Fibroblast of lung (primary cell): ENCODE measurements around the gene RSPH4A. TPM values are rescaled to one million over a fixed set of nuclear protein-coding genes. Genes with fewer than 3 reads are reported as not detected.

ENCODE experiments used
- DNase-seq, 2 donors: peaks; one replicate each; pipeline versions ENCODE4 v3.0.0 to v3.0.0-alpha.2; 2010; ENCODE audit warnings: low read depth in 2 of 2
- H2AFZ ChIP-seq: 2 replicates; pipeline ENCODE4 v1.5.1; 2012; ENCODE audit warnings: low read length, control low read depth, inconsistent platforms
- H3K27ac ChIP-seq: 2 replicates; pipeline ENCODE4 v1.5.1; 2011; ENCODE audit warnings: low read length, control low read depth; ENCODE audit not compliant: insufficient read depth
- H3K27me3 ChIP-seq: 2 replicates; pipeline ENCODE4 v1.5.1; 2011; ENCODE audit warnings: mild to moderate bottlenecking, low read length; ENCODE audit not compliant: control insufficient read depth, insufficient read depth
- H3K36me3 ChIP-seq: 2 replicates; pipeline ENCODE4 v1.5.1; 2011; ENCODE audit warnings: low read length; ENCODE audit not compliant: control insufficient read depth, insufficient read depth
- H3K4me1 ChIP-seq: 2 replicates; pipeline ENCODE4 v1.5.1; 2011; ENCODE audit warnings: low read length; ENCODE audit not compliant: control insufficient read depth, insufficient read depth; ENCODE audit errors: extremely low read depth
- H3K4me2 ChIP-seq: 2 replicates; pipeline ENCODE4 v1.5.1; 2011; ENCODE audit warnings: low read length, control low read depth; ENCODE audit not compliant: insufficient read depth; ENCODE audit errors: extremely low read depth
- H3K4me3 ChIP-seq, 4 experiments: fragments of 200-600 bp in 1 of 4; sonication (generic) in 1 of 4; replicated peaks in 1 of 4; 2 replicates each; pipeline ENCODE4 v1.5.1; 2011 to 2016; ENCODE audit warnings: low read length in 4 of 4, low read depth in 3 of 4, mild to moderate bottlenecking in 3 of 4, control low read depth in 2 of 4, inconsistent platforms in 1 of 4, mixed read lengths in 1 of 4; ENCODE audit not compliant: insufficient read depth in 1 of 4; ENCODE audit errors: control extremely low read depth in 1 of 4
- H3K79me2 ChIP-seq: 2 replicates; pipeline ENCODE4 v1.5.1; 2012; ENCODE audit warnings: mild to moderate bottlenecking, low read length, inconsistent platforms; ENCODE audit not compliant: control insufficient read depth, insufficient read depth
- H3K9ac ChIP-seq: 2 replicates; pipeline ENCODE4 v1.5.1; 2011; ENCODE audit warnings: mild to moderate bottlenecking, low read length, control low read depth; ENCODE audit not compliant: insufficient read depth
- H3K9me3 ChIP-seq: 2 replicates; pipeline ENCODE4 v1.5.1; 2012; ENCODE audit warnings: low read depth, low read length; ENCODE audit not compliant: control insufficient read depth, insufficient read depth
- H4K20me1 ChIP-seq: 2 replicates; pipeline ENCODE4 v1.5.1; 2011; ENCODE audit warnings: low read length; ENCODE audit not compliant: control insufficient read depth, insufficient read depth; ENCODE audit errors: extremely low read depth
- CTCF ChIP-seq, 2 donors: IDR thresholded peaks in 1 of 2; conservative IDR thresholded peaks in 1 of 2; 1 replicate in 1 of 2; 2 replicates in 1 of 2; pipeline ENCODE4 v1.5.1; 2011 to 2012; ENCODE audit warnings: low read length in 2 of 2, control low read depth in 1 of 2, inconsistent platforms in 1 of 2, low read depth in 1 of 2, mild to moderate bottlenecking in 1 of 2
- EZH2 ChIP-seq: IDR thresholded peaks from 2 replicates; pipeline ENCODE4 v1.5.1; 2012; ENCODE audit warnings: low read length, control low read depth, mild to moderate bottlenecking; ENCODE audit errors: missing control alignments
- polyA plus RNA-seq, 2 donors: library from polyadenylated mRNA; depleted of rRNA in 1 of 2; stranded (reverse) in 1 of 2; unstranded in 1 of 2; fragments of >200 nt; gene quantifications; 2 replicates each; pipeline ENCODE4 v1.2.1, GENCODE V29; 2011 to 2012; ENCODE audit warnings: missing spikeins in 1 of 2
- total RNA-seq: library from RNA; depleted of rRNA; stranded (reverse); fragments of >200 nt; gene quantifications from 2 replicates; pipeline ENCODE4 v1.2.1, GENCODE V29; 2014

Gene RSPH4A
- total and polyA plus RNA-seq, 2 donors (not counting 1 experiment from before 2014, with no cell fraction given): 0.17 to 0.18 TPM

GRCh38 chr6:116672306-116672705 lies 56.0 kb downstream of the RSPH4A start:
- Histone ChIP-seq H3K4me3 (no peak overlapping the region), H4K20me1 (no peaks in the 10 kb centered on the region), H3K4me1 (peaks cover 1% of the 10 kb centered on the region), H3K36me3 (no peaks in the 10 kb centered on the region), H3K9ac (no peak overlapping the region), H3K9me3 (no peaks in the 10 kb centered on the region), H3K27ac (no peak overlapping the region), H2AFZ (no peak overlapping the region), H3K4me2 (no peak overlapping the region), H3K79me2 (peaks cover 13% of the 10 kb centered on the region), H3K27me3 (peaks cover 3% of the 10 kb centered on the region)
- no peak for DNase-seq
- no peak for TF ChIP-seq CTCF (conservative IDR thresholded peaks at IDR 0.05 in 1 of 2, IDR thresholded peaks at IDR 0.05 in 1 of 2; ENCODE audit: low read depth in 1 of 2, low read length in 2 of 2)
- TF ChIP-seq EZH2: no peak

GRCh38 chr6:116676021-116676420 lies 59.7 kb downstream of the RSPH4A start:
- no peak overlapping the region for H2AFZ ChIP-seq
- peak in 1 of 2 donors; percentile 9 for DNase-seq
- no peaks in the 10 kb centered on the region for H3K79me2 ChIP-seq
- H3K4me1 ChIP-seq: no peaks in the 10 kb centered on the region
- H4K20me1 ChIP-seq: no peaks in the 10 kb centered on the region
- H3K36me3 ChIP-seq: no peaks in the 10 kb centered on the region
- no peak overlapping the region for H3K27ac ChIP-seq
- H3K4me3 ChIP-seq: no peak overlapping the region
- no peak overlapping the region for H3K4me2 ChIP-seq
- no peak for TF ChIP-seq EZH2
- no peak for TF ChIP-seq CTCF (conservative IDR thresholded peaks at IDR 0.05 in 1 of 2, IDR thresholded peaks at IDR 0.05 in 1 of 2; ENCODE audit: low read depth in 1 of 2, low read length in 2 of 2)
- no peak overlapping the region for H3K9ac ChIP-seq
- H3K9me3 ChIP-seq: no peaks in the 10 kb centered on the region
- H3K27me3 ChIP-seq: peaks cover 3% of the 10 kb centered on the region

- Histone ChIP-seq H3K9ac (peak within 1 kb of the TSS; percentile 87), H3K4me1 (no peaks in the 10 kb centered on the region), H3K79me2 (peaks cover 12% of the 10 kb centered on the region), H3K4me3 (peak within 1 kb of the TSS; percentile 78 to 97 (median 96)), H3K9me3 (no peaks in the 10 kb centered on the region), H4K20me1 (no peaks in the 10 kb centered on the region), H3K27ac (peak within 1 kb of the TSS; percentile 90), H3K27me3 (no peaks in the 10 kb centered on the region), H3K4me2 (peak within 1 kb of the TSS; percentile 95), H2AFZ (peak within 1 kb of the TSS; percentile 100), H3K36me3 (peaks cover 2% of the 10 kb centered on the region)
- TF ChIP-seq EZH2 (no peak), CTCF (conservative IDR thresholded peaks at IDR 0.05 in 1 of 2, IDR thresholded peaks at IDR 0.05 in 1 of 2; ENCODE audit: low read depth in 1 of 2, low read length in 2 of 2) (no peak)
- DNase-seq: peak; percentile 89 to 90
Observed at GRCh38 chr6:116680880-116681672, 64.8 kb downstream of the RSPH4A start, which contains the start of gene KPNA5. Gene KPNA5 (plus strand): TSS chr6:116681211. CDS start chr6:116681335, 124 bp downstream.
